ENCODE results near the gene AGPAT3.

Gene AGPAT3

DNA sequence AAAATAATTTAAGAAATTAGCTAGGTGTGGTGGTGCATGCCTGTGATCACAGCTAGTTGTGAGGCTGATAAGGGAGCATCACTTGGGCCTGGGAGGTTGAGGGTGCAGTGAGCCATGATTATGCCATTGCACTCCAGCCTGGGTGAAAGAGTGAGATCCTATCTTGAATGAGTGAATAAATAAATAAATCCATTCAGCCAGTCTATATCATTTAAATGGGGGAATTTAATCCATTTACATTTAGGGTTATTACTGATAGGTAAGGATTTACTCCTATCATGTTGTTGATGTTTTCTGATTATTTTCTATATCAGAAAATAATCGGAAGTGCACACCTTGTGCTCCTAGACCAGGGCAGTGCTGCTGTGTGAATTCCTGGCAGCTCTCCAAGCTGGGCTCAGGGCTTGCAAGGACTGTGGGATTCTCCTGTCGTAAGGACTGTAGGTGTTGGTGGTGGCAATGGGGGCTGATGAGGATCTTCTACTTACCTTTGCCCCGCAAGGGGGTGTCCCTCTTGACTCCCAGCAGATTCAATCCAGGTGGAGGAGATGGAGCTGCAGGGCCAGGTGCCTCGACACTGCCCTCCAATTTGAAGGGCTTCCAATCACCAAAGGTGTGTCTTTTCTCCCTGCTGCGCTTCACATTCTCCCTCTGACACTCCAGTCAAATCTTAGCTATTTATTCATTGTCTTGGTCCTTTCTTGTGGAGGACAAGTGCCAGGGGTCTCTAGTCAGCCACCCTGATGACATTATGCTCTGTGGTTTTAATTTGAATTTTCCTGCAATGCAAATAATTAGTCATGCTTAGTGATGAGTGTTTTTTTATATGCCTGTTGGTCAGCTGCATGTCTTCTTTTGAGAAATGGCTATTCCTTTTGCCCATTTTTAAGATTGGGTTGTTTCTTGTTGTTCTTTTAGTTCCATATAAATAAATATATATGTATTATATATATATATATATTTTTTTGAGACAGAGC, 133.0 kb downstream of the AGPAT3 start:
- DNase-seq, result peak in 2 of 10 donors; percentile 40 to 48
- intact Hi-C loops (cut with DNase I), result no loop called here

DNA sequence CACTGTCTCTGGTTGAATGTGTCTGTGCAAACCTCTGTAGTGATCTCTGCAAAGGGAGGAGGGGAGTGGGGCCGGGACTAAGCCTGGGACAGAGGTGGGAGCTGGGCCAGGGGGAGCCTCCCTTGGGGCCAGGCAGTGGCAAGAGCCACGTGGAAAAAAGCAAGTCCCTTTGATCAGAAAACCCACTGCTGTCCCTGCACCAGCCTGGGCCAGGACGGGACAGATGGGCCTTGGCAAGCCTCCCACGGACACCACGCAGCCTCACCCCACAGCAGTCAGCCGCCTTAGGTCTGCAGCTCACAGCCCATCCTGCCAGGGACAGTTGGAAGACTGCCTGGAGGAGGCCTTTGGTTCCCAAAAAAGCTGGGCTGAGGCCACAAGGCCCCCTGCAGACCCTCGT, 135.3 kb downstream of the AGPAT3 start:
- peak; percentile 67 to 98 (median 84) for DNase-seq
- intact Hi-C loops (cut with DNase I), result no loop called here

DNA sequence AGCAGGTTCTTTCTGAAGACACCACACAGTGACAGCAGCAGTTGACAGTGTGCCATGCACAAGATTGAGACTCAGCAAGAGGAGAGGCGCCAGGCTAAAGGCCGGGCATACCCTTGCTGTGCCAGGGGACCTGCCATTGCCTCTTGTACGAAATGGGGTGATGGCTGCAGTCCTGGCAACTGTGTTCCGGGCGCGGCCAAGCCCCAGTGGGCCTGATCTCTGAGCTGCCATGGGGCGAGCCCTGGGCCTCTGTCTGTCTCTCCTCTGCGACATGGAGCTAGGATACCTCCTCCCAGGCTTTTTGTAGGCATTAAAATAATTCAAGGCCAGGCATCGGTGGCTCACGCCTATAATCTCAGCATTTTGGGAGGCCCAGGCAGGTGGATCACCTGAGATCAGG, 137.5 kb downstream of the AGPAT3 start:
- peak in 2 of 10 donors; percentile 56 to 73 for DNase-seq
- intact Hi-C loops (cut with DNase I), result no loop called here

DNA sequence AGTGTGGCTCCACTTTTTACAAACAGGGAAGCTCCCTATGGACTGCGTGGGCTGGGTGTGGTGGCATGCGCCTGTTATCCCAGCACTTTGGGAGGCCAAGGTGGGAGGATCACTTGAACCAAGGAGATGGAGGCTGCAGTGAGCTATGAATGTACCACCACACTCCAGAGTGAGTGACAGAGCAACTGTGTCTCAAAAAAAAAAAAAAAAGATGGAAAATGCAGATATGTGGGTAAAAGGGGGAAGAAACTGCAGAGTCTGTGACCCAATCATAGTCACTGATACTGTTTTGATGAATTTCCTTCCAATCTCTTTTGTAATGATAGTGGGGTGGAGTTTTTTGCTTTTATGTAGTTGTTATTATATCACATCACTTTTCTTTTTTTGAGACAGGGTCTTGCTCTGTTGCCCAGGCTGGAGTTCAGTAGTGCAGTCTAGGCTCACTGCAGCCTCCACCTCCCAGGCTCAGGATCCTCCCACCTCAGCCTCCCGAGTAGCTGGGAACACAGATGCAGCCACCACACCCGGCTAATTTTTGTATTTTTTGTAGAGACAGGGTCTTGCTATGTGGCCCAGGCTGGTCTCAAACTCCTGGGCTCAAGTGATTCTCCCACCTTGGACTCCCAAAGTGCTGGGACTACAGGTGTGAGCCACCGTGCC, 138.4 kb downstream of the AGPAT3 start:
- intact Hi-C loops (cut with DNase I), result no loop called here

DNA sequence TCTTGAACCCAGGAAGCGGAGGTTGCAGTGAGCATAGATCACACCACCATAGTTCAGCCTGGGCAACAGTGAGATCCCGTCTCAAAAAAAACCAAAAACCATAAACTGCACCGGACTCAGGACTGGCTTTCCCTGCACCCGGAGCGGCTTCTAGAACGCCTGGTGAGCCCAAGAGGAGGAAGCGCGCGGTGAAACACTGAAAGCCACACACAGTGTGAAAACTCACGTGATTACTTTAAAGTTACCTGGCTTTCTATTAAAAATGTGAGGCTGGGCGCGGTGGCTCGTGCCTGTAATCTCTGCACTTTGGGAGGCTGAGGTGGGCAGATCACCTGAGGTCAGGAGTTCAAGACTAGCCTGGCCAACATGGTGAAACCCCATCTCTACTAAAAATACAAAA, 140.0 kb downstream of the AGPAT3 start:
- peak in 2 of 10 donors; percentile 12 to 20 for DNase-seq
- intact Hi-C loops (cut with DNase I), result loop anchor here (5.0 kb wide), 1 partner anchor 332 kb away; the partner anchor contains the start of gene CFAP410

More for the DNA sequence above, 138.4 kb downstream of the AGPAT3 start:
- DNase-seq, result peak in 2 of 10 donors; percentile 8 to 20

DNA sequence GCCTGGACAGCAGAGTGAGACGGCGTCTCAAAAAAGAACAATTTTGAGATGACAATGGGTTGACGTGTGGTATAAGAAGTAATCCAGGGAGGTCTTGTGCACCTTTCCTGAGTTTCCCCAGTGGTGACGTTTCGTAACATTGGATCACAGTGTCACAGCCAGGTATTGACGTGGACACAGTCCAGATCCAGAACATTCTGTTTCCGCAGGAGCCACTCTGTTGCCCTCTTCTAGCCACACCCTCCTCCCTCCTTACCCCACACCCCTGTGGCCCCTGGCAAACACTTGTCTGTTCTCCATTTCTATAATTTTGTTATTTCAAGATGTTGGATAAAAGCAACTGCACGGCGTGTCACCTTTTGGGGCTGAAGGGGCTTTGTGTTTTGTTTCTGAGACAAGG, 140.6 kb downstream of the AGPAT3 start:
- no peak for DNase-seq
- intact Hi-C loops (cut with DNase I), result loop anchor here (5.0 kb wide), 1 partner anchor 332 kb away; the partner anchor contains the start of gene CFAP410

DNA sequence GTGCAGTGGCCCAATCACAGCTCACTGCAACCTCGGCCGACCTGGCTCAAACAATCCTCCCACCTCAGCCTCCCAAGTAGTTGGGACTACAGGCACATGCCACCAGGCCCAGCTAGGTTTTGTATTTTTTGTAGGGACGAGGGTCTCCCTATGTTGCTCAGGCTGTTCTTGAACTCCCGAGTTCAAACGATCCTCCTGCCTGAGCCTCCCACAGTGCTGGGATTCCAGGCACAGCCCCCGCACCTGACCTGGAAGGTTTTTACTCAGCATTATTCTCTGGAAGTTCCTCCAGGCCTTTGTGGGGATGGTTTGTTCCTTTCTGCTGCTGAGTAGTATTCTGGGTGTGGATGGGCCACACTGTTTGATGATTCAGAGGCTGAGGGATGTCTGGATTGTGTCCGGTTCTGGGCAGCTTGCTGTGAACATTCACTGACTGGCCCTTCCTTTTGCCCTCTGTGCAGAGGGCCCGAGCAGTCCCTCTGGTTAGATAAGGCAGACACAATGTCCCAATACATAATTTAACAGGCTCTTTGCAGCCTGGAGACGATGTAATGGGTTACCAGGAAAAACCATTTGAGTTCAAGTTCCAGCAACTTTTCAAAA, 141.1 kb downstream of the AGPAT3 start:
- DNase-seq, result peak in 2 of 10 donors; percentile 31 to 54
- intact Hi-C loops (cut with DNase I), result loop anchor here (5.0 kb wide), 1 partner anchor 331 kb away; the partner anchor contains the start of gene CFAP410

DNA sequence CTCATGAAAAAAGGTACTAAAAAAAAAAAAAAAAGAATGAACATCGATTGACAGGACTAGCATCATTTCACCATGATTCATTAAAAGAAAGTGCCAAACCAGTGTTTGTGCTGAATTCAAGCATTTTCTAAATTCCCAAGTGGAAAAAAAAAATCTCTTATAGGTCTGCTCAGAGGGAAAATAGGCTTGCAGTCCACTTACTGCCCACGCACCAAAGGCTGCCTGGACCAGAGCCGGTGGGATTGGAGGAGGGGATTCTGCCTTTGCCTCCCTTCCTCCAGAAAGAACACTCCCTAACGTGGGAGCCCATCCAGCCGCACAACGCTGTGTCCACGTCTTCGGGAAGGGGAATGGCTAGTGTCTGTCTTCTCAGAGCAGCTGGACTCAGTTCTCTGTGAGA, 141.6 kb downstream of the AGPAT3 start:
- intact Hi-C loops (cut with DNase I), result loop anchor here (5.0 kb wide), 1 partner anchor 331 kb away; the partner anchor contains the start of gene CFAP410
- DNase-seq, result peak in 2 of 10 donors; percentile 38 to 75

DNA sequence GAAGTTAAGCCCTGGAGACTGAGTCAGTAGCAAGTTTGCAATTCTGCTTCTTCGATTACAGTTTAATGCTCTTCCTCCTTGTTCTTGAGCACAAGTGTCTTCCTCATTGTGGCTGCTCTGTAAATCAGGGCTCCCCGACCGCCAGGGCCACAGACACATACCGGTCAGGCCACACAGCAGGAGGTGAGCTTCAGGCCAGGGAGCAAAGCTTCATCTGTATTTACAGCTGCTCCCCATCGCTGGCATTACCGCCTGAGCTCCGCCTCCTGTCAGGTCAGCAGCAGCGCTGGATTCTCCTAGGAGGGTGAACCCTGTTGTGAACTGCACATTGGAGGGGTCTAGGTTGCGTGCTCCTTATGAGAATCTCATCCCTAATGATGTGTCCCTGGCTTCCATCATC, 145.4 kb downstream of the AGPAT3 start:
- intact Hi-C loops (cut with DNase I), result no loop called here
- DNase-seq, result peak in 2 of 10 donors; percentile 45 to 58

DNA sequence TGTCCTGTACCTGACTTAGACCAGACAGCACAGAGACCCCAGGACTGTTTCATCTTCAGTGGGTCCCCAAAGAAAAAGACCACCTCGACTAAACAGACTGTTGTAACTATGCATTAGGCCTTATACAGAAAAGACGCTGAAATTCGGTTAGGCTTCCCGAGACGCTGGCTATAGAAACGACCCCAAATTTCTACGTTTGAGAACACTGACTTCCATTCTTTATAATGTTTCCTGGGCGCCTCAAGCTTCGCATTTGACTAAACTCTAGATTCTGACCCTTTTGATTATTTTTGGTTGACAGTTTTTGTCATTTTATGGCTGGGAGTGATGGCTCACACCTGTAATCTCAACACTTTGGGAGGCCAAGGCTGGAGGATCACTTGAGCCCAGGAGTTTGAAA, 146.1 kb downstream of the AGPAT3 start:
- intact Hi-C loops (cut with DNase I), result no loop called here
- no peak for DNase-seq

DNA sequence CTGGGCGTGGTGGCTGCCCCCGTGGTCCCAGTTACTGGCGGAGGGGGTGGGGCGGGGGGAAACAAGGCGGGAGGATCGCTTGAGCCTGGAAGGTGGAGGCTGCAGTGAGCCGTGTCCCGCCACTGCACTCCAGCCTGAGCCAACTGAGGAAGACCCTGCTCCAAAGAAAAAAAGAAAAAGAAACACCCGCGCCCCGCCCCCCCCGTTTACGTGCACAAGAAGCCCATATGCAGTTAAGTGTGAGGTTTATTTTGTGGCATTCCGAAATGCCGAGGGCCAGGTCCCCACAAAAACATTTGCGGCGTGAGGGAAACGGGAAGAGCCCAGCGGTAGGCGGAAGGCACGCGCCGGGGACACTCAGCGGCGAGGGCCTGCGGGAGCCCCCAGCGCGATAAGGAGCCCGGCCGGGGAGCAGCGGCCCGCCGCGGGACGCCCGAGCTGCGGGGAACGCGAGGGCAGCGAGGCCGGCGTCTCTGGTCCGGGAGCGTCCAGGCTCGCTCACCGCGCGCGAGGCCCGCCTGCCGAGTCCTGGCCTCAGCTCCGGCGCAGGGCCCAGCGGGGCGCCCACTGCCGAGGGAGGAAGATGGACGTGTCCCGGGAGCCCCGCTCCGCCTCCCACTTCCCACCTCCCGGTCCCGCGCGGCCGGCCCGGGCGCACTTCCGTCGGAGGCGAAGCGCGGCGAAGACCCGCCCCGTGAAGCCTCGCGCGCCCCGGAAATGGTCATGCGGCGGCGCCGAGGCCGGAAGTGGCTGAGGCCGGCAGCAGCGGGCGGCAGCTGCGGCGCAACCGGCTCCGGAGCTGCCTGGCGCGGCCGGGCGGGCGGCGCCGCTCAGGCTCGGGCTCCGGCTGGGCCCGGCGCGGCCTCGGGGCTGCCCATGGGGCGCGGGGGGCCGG, 146.8 kb downstream of the AGPAT3 start, which contains the start of gene TRAPPC10:
Gene TRAPPC10, plus strand, starts transcription at position 731 of the 895 bp plus-strand sequence. CDS start 185 bp downstream, outside the sequence.
- DNase-seq, result peak; percentile 74 to 98 (median 82)
- intact Hi-C loops (cut with DNase I), result no loop called here

DNA sequence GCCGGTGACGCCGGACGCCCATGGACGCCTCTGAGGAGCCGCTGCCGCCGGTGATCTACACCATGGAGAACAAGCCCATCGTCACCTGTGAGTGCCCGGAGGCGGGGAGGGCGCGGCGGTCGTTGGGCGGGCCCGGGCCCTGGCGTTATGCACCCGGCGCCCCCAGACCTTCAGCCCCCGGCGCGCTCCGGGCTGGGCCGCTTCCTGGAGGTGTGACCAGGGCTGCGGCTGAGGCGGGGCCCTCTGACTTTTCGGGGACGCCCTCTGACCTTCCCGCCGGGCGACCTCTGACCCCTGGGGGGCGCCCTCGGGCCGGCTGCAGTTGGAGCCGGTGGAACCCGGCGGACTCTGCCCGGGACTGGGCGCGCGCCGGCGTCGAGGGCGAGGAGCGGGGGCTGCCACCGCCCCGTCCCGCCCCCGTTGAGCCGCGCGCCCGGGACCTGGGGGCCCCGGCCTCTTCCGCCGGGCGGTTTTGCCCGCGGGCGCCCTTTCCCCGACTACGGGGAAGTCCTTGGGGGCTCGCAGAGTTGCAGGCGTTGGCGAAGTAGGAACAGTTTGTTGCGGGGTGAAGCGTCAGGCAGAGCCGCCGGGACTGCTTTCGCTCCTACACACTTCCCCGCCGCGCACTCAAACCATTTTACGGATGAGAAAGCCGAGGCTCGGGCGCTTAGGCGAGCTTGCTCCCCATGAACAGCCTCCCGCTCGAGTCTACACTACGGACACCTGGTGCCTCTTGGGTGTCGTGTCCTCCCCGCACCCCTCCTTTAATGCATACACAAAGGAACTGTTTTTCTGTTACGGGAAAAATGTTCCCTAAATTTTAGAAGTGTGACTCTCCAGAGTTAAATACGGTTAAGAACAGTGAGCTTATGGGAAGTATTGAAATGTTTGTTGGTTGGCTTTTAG, 147.7 kb downstream of the AGPAT3 start:
- DNase-seq, result peak; percentile 36 to 94 (median 57)
- intact Hi-C loops (cut with DNase I), result no loop called here

DNA sequence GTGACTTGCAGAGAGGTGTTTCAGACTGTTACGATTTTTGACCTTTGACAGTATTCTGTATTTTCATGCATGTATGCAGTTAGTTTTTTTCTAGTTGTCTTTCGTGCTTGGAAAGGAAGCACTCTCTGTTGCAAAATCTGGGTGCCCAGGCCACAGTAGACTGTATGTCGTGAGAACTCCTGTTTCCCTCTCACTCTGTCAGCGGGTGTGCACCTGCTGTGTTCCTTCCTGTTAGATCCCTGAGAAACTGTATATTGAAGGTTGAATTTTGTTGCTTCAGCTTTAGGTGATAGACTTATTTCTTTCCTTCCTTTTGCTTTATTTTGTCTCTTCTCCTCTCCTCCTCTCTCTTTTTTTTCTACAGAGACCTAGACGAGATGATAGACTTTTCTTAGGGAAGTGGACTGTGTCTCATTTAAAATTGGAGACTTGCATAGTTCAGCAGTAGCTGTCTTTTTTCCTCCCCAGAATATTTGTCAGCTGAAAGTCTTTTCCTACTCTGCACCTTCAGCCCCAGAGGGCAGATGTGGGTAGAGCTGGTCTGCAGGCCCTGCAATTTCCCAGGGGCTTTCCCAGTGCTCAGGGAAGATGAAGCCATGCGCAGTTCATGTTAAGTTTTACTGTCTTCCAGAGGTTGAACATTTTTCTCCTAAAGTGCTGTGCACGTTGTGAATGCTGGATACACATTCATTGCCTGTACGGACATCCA, 148.5 kb downstream of the AGPAT3 start:
- intact Hi-C loops (cut with DNase I), result no loop called here
- peak in 2 of 10 donors; percentile 33 to 65 for DNase-seq

DNA sequence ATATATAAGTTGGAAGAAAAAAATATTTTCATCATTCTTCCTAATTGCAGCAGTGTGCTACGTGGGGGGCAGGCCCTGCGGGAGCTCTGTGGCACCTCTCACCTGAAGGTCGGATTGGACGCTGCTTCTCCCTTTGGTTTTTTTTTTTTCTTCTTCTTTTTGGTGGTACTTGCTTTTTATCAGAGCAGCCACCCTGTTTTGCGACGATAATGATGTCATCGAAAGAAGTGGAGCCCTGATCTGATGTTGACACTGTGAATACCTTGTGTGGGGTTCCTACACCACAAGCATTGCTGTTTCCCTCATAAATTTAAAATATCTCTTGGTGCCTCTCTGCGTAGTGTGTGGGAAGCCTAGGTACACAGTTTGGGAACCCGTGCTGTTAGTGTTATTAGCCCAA, 152.6 kb downstream of the AGPAT3 start:
- peak in 2 of 10 donors; percentile 14 to 32 for DNase-seq
- intact Hi-C loops (cut with DNase I), result no loop called here

DNA sequence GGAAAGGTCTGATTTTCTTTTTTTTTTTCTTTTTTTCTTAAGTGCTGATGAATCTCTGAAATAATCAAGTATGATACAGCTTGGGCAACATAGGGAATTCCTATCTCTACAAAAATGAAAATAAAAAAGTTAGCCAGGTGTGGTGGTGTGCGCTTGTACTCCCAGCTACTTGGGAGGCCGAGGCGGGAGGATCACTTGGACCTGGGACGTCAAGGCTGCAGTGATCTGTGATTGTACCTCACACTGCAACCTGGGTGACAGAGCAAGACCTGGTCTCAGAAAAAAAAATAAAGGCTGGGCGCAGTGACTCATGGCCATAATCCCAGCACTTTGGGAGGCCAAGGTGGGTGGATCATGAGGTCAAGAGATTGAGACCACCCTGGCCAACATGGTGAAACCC, 153.1 kb downstream of the AGPAT3 start:
- intact Hi-C loops (cut with DNase I), result no loop called here
- DNase-seq, result peak in 2 of 10 donors; percentile 30 to 72

DNA sequence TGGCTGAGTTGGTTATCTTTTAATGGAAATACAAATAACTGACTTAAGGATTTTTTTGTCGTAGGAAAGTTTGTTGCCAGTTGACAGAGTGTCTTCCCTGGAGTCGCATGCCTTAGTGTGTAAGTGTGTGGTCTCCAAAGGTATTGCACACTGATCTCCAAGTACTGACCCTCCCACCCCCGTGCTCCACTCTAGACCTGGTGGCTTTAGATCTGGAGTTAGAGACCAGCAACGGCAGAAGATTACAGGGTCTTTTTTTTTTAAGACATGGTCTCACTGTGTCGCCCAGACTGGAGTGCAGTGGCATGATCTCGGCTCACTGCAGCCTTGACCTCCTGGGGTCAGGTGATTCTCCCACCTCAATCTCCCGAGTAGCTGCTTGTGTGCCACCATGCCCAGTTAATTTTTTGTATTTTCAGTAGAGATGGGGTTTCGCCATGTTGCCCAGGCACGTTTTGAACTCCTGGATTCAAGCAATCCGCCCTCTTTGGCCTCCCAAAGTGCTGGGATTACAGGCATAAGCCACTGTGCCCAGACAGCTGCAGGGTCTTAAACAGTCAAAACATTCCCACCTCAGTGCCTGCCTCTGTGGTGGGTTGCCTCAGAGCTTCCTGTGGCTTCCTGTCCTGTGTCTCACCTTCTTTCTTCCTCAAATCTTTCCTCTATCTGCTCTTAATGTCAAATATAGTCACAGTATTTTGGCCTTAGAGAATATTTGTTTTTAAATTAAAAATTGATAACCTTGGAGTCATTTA, 154.0 kb downstream of the AGPAT3 start:
- intact Hi-C loops (cut with DNase I), result no loop called here
- peak in 2 of 10 donors; percentile 13 to 20 for DNase-seq

DNA sequence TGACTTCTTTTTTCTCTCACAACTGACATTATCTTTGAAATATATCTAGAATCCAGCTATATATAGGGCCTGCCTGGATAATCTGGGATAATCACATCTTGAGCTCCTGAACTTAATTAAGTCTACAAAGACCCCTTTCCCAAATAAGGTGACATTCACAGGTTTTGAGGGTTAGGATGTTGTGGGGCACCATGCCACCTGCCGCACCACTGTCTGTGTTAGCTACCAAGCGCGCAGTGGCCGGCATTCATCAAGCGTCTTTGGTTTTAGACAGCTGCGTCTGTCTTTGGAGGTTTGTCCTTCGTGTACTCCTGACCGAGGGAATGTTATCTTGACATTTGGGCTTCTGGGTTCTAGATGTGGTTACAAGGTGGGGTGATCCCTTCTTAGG, 154.5 kb downstream of the AGPAT3 start:
- peak in 2 of 10 donors; percentile 11 to 49 for DNase-seq
- intact Hi-C loops (cut with DNase I), result no loop called here
